ENCODE data around the gene FTO. TPM values are rescaled to one million over a fixed set of nuclear protein-coding genes. Genes with fewer than 3 reads are reported as not detected.

Gene FTO
- total RNA-seq, 1 experiment from 2014 or later: 55.0 TPM

DNA sequence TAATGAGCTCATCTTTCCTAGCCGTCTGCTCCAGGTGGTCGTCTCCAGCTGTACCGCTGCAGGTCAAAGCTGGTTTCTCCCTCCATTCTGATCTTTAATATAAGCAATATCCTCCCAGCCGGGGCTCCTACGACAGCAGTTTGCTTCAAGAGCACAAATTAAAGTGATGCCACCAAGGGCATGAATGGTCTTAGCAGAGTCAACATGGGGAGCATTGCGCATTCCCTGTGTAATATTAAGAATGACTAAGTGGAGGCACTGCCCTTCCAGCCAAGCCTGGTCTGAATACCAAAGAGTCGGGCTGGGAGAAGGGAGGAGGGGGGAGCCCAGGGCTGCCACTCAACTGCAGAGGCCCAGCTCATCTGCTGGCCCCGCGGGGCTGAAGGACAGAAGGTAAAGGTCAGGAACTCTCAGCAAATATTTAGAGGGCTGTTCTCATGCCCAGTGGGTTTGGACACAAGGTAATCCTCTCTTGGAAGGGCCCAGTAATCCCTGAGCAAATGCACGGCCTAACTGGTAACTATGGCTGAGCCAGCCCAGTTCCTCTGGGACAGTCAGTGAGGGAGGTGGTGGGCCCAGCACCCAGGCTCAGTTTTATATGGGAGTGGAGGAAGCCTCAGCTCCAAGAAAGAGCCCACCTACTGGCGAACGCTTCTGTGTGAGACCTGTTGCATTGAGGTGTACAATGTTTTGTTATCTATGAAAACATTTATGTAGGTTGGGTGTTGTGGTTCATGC lies 461.4 kb downstream of the FTO start:
- intact Hi-C loops (cut with micrococcal nuclease): no loop called here
- DNase-seq (ENCODE audit: unreplicated experiment): no peak
- no peaks in the 10 kb centered on the region for H3K9me3 Mint-ChIP-seq (ENCODE audit: unreplicated experiment)
- POLR2A ChIA-PET: no interaction called here
- no peak for TF ChIP-seq CTCF (IDR thresholded peaks at IDR 0.05; ENCODE audit: unreplicated experiment)
- H3K27me3 Mint-ChIP-seq (ENCODE audit: insufficient read depth, unreplicated experiment): no peaks in the 10 kb centered on the region
- no TSS peak for BruUV-seq (replicated peaks)
- CTCF ChIA-PET: interaction anchor here (0.5 to 1.1 kb wide), 2 partner anchors 15 to 37 kb away, joined by 3 read pairs; no protein-coding TSS in a partner anchor
- peaks cover 6% of the 10 kb centered on the region for H3K4me1 Mint-ChIP-seq (ENCODE audit: insufficient read depth, unreplicated experiment)
- no peak overlapping the region for H3K27ac Mint-ChIP-seq (ENCODE audit: low read depth, unreplicated experiment)
- no peak overlapping the region for H3K4me3 Mint-ChIP-seq (ENCODE audit: unreplicated experiment)
- H3K36me3 Mint-ChIP-seq (ENCODE audit: insufficient read depth, unreplicated experiment): no peaks in the 10 kb centered on the region

DNA sequence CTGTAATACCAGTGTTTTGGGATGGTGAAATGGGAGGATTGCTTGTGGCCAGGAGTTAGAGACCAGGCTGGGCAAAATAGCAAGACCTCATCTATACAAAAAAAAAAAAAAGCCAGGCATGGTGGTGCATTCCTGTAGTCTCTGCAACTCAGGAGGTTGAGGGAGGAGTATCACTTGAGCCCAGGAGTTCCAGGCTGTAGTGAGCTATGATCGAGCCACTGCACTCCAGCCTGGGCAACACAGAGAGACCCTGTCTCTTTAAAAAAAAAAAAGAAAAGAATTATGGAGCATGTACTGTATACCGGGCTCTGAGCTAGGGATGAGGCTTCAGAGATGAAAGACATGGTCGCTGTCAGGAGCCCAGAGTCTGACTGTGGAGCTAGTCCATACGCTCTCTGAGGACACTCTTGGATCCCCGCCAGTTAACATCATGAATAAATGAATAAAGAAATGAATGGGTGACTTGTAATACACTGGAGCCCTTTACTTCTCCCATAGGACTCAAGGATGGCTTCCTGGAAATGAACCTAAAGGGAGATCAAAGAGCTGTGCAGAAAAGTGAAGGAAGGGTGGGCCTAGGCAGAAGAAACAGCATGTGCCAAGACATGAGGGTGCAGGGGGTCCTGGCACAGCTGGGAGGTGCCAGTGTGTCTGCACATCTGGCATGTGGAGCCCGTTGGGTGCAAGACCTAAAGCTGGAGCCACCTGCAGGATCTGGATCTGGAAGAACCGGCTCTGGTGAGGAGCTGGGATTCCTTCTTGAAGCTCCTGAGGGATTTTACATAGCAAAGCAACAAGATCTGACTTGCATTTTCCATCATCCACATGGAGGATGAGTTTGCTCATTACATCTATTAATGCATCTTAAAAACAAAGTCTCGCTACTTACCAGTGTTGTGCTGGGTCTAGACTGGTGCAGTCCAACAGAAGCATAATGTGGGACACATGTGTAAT lies 462.2 kb downstream of the FTO start:
- no peak for TF ChIP-seq CTCF (IDR thresholded peaks at IDR 0.05; ENCODE audit: unreplicated experiment)
- DNase-seq (ENCODE audit: unreplicated experiment): no peak
- no peaks in the 10 kb centered on the region for H3K36me3 Mint-ChIP-seq (ENCODE audit: insufficient read depth, unreplicated experiment)
- H3K9me3 Mint-ChIP-seq (ENCODE audit: unreplicated experiment): no peaks in the 10 kb centered on the region
- intact Hi-C loops (cut with micrococcal nuclease): no loop called here
- no TSS peak for BruUV-seq (replicated peaks)
- ChIA-PET POLR2A (interaction anchor here (0.6 kb wide), 1 partner anchor 420 kb away, joined by 3 read pairs; no protein-coding TSS in a partner anchor), CTCF (interaction anchor here (0.6 to 1.1 kb wide), 4 partner anchors 14 to 1732 kb away, joined by 3 to 4 read pairs (median 4); no protein-coding TSS in a partner anchor)
- no peak overlapping the region for H3K4me3 Mint-ChIP-seq (ENCODE audit: unreplicated experiment)
- peaks cover 6% of the 10 kb centered on the region for H3K4me1 Mint-ChIP-seq (ENCODE audit: insufficient read depth, unreplicated experiment)
- no peak overlapping the region for H3K27ac Mint-ChIP-seq (ENCODE audit: low read depth, unreplicated experiment)
- H3K27me3 Mint-ChIP-seq (ENCODE audit: insufficient read depth, unreplicated experiment): no peaks in the 10 kb centered on the region

- CTCF ChIA-PET: no interaction called here
- Mint-ChIP-seq H3K9me3 (ENCODE audit: unreplicated experiment) (no peaks in the 10 kb centered on the region), H3K4me3 (ENCODE audit: unreplicated experiment) (no peak overlapping the region), H3K4me1 (ENCODE audit: insufficient read depth, unreplicated experiment) (peaks cover 6% of the 10 kb centered on the region), H3K27ac (ENCODE audit: low read depth, unreplicated experiment) (no peak overlapping the region), H3K36me3 (ENCODE audit: insufficient read depth, unreplicated experiment) (no peaks in the 10 kb centered on the region), H3K27me3 (ENCODE audit: insufficient read depth, unreplicated experiment) (no peaks in the 10 kb centered on the region)
- POLR2A ChIA-PET: no interaction called here
- no peak for TF ChIP-seq CTCF (IDR thresholded peaks at IDR 0.05; ENCODE audit: unreplicated experiment)
- intact Hi-C loops (cut with micrococcal nuclease): no loop called here
- DNase-seq (ENCODE audit: unreplicated experiment): no peak
- no TSS peak for BruUV-seq (replicated peaks)
Observed at GRCh38 chr16:54169112-54169511, 465.2 kb downstream of the FTO start.

Measured in MCF 10A (cell line).